GM19438 (cell line): ENCODE results near the gene TTC33.
A peak's percentile ranks its signal among the peaks of the same experiment; 100 is the strongest.
"Not testable (repeated sequence)": the region's sequence is repeated elsewhere in the genome, so short reads cannot be mapped to it uniquely, and the experiment has no call there.

Experiments
- ATAC-seq: cut with Tn5 transposase; IDR thresholded peaks from one replicate; pipeline ENCODE4 v1.9.1; 2021; ENCODE audit warnings: low read depth; ENCODE audit not compliant: unreplicated experiment

TTC33 gene

DNA sequence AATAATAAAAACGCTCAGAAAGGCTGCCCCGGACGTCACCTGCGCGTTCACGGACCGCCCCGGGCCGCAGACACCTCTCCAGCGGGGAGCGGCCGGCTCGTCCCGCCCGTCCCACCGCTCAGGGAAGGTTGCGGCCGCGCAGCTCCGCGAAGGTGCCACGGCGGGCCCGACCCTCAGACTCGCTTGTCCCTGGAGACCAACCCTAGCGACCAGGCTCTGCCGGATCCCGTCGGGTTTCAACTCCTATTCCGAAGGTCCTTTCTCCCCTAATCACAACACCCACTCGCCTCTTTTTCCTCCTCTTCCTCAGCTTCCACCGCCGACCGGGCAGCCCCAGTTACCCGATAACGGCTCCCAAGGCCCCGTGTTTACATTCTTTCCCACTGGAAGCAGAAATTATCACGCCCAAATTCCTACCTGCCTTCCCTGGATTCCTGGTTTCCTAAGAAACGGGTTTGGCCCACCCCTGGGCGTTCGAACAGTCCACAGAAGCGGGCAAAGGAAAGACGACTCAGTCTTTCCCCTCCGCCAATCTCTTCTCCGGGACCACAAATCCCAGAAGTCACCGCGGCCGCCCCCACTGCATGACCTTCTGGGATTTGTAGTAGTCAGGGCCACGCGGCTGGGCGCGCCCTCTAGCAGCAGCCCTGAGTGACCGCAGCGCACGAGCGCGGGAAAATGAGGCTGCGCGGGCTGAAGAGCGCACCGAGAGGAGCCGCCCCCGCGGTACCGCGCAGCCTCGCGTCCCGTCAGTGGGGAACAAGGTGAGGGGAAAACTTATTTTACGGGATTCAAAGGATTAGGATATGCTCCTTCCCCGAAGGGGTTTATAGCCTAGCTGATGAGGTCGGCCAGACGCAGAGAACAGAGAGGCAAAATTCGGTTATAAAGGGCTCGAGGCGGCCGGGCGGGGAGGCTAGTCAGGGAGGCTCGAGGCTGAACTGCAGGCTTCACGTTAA lies at the start of gene TTC33:
TTC33 (minus strand) TSS at position 555 of the 959 bp plus-strand sequence. CDS start 8,943 bp downstream, outside the sequence.
- ATAC-seq = peak; percentile 88

DNA sequence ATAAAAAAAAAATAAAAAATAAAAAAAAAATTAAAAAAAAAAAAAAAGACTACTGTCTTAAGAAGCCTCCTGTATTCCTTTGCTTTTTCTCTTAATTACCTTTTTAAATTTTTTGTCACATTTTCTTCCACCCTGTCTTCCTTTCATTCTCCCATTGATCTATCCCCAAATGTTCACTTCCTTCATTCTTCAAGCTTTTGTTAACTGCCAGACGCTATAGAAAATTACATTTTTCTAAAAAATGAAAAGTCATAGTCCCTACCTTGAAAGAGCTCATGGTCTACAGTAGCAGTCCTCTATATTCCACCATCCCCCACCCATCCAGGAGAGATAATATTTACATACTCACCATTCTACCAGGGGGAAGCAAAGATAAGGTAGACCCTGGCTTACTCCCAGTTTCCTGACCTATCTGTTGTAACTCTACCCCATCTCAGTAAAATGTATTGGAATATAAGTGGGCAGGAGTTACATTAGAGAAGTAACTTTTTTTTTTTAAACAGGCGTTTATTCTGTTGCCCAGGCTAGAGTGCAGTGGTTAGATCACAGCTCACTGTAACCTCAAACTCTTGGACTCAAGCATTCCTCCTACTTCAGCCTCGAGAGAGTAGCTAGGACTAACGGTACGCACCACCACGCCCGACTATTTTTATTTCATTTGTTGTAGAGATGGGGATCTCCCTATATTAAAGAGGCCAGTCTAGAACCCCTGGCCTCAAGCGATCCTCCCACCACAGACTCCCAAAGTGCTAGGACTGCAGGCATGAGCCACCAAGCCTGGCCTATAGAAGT lies 46.2 kb upstream of the TTC33 start:
- no peak for ATAC-seq

- ATAC-seq = no peak
Observed at GRCh38 chr5:40799258-40799657, 43.5 kb upstream of the TTC33 start.

DNA sequence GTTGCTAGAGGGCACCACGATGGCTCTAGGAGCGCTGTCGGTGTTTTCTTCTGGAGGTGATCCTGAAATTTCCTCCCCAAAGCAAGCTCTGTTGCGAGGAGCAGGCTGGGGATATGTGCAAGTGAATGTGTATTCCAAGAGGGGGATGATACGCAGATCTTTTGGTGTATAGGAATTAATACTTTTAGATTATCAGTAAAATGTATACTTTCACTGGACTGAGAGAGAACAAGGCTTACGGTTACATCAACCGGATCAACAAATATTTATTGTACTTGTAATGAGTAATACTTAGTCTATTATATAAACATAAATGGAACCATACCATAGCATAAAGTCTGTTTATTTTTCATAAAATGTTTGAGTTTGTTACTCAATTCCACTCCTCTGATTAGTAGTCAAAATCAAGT lies 43.0 kb upstream of the TTC33 start:
- ATAC-seq = no peak

GRCh38 chr5:40798012-40798800 lies 42.4 kb upstream of the TTC33 start, which contains the start of gene PRKAA1:
Gene PRKAA1 (minus strand): TSS chr5:40798374. CDS start chr5:40798189, 185 bp downstream.
- ATAC-seq = peak; percentile 87

DNA sequence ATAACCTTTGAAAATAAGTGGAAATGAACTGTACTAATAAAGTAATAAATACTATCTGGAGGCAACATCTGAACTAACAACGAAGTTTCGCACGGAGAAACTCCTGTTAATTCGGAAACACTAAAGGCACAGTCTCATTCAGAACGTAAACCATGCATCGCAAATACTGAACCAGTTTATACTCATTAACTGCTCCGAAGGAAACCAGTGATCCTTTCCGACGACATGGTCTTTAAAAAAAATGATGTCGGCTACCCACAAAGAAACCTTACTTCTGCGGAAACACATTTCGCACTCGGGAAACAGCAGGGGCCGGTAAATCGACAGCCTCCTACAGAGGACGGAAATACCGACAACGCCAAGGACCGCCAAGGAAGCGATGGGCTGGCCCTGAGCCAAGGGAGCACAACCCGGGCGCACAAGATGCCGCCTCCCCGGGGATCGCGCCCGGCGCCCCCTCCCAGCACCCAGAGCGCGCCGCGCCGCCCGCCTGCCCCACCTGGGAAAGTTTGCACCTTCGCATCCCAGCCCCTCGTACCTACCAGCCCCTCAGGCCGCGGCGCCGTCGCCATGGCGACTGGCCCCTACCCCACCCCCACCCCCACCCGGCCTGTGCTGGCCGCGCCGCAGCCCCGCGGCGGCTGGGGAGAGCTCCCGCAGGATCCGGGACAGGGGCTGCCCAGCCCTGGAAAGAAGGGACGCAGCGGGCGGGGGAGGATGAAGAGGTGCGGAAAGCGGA lies 41.7 kb upstream of the TTC33 start:
- peak; percentile 54 for ATAC-seq

- no peak for ATAC-seq
Observed at GRCh38 chr5:40796487-40796889, 40.7 kb upstream of the TTC33 start.

- ATAC-seq = not testable (repeated sequence)
Observed at GRCh38 chr5:40794877-40795276, 39.1 kb upstream of the TTC33 start.

GRCh38 chr5:40794340-40794739 lies 38.6 kb upstream of the TTC33 start:
- ATAC-seq = not testable (repeated sequence)

- not testable (repeated sequence) for ATAC-seq
Observed at GRCh38 chr5:40792691-40793090, 36.9 kb upstream of the TTC33 start.

GRCh38 chr5:40791715-40792139 lies 36.0 kb upstream of the TTC33 start:
- no peak for ATAC-seq

DNA sequence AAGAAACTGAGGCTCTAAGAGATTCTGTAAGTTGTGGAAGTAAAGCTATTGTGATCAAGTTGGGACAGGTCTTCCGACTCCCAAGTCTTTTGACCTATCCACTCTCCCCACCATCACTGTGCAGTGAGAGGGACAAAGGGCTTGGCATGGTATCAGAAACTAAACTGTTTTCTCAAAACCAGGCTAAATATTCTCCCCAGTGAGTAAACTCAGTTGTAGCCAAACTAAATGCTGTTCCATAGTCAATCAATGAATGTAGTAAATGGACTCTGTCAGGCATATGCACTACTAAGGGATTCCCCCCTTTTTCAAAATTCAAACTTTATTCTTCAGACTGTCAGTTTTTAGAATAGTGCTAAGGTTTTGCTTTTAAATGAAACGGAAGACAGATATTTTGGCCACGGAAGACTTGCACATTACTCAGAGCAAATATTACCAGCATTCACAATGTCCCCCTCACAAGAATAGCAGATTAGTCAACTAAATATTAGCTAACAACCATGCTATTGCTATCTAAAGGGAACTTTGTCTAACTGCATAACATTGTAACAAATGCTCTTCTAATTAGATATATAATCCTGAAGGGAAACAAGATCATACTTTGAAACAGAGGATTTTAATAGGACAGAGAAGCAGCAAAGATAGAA lies 35.3 kb upstream of the TTC33 start:
- no peak for ATAC-seq

- not testable (repeated sequence) for ATAC-seq
Observed at GRCh38 chr5:40788941-40789340, 33.2 kb upstream of the TTC33 start.

DNA sequence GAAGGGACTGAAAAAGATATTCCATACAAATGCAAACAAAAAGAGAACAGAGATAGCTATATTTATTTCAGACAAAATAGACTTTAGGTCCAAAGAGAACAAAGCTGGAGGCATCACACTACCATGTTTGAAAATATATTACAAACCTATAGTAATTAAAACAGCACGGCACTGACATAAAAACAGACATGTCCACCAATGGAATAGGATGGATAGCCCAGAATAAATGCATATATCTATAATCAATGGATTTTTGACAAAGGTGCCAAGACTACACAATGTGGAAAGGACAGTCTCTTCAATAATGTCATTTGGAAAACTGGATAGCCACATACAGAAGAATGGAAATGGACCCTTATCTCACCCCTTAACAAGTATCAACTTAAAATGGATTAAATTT lies 32.2 kb upstream of the TTC33 start:
- ATAC-seq = no peak

- ATAC-seq = not testable (repeated sequence)
Observed at GRCh38 chr5:40786664-40787063, 30.9 kb upstream of the TTC33 start.

- no peak for ATAC-seq
Observed at GRCh38 chr5:40784916-40785315, 29.2 kb upstream of the TTC33 start.

DNA sequence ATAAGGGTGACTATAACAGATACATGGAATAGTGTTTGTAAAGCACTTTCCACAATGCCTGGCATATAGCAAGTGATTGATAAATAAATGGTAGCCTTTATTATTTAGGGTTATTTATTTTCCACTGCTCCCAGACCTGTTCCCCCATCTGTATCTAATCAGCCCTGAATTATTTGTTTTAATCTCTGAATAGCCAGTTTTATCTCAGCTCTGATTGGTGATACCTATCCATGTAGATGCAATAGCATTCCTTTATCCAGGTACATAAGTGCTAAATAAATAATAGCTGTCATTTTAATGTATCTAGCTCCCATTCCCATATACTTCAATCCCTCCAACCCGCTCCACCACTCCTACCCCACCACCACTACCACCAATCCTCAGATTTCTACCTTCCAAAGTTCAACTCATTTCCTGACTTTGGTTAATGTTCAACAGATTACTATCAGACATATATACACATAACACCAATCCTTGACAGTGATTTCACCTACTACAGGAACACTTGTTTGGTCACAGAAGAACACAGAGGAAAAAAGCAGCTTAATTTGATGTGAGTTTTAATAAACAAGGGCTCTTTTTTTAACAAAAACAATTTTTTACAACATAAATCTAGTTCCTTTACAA lies 28.4 kb upstream of the TTC33 start:
- no peak for ATAC-seq

DNA sequence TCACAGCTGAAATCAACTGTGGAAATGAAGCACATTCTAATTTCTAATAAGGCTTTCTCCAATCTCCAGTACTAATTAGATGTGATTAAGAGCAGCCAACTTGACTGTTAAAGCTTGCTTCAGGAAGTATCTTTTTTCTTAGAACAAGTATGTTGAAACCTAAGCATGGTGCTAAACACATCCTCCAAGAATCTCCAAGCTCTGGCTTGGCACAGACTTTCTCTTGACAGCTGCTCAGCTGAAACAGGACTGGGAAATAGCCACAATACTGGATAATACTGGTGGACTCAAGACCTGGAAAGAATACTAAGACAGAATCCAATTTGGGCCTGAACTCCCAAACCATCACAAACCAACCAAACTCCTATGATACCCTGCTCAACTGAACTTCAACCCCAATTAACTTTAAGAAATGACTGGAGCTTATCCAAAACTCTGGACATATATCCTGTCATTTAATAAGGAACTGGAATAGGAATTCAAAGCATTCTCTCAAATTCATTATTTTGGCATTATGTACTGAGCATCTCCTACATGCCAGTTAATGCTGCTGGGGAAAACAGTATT lies 26.2 kb upstream of the TTC33 start:
- no peak for ATAC-seq
